ENCODE results near the gene AHI1.
"Not testable (repeated sequence)": the region's sequence is repeated elsewhere in the genome, so short reads cannot be mapped to it uniquely, and the experiment has no call there.

Gene AHI1

DNA sequence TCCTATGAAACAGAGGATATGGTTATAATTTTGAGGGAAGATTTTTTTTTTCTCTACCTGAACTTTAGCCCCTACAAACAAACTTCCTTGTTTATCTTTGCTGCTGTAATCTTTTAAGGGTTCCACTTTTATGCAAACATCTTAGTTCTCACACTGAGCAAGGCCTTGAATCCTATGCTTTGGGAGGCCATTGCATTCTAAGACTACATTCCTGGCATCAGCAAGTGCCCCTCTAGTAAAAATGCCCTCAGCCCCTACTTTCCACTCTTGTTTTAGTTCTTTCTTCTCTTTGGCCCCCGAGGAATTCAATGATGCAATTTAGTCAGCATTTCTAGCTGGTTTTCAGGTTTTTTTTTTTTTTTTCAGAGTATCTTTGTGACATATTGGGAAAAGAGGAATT is 8.1 kb upstream of the AHI1 start:
- no peak for DNase-seq (ENCODE audit: low read depth)

GRCh38 chr6:135505222-135505621 is 7.7 kb upstream of the AHI1 start:
- DNase-seq (ENCODE audit: low read depth) = no peak

- DNase-seq (ENCODE audit: low read depth) = no peak
Measured at GRCh38 chr6:135504734-135505133, 7.2 kb upstream of the AHI1 start.

DNA sequence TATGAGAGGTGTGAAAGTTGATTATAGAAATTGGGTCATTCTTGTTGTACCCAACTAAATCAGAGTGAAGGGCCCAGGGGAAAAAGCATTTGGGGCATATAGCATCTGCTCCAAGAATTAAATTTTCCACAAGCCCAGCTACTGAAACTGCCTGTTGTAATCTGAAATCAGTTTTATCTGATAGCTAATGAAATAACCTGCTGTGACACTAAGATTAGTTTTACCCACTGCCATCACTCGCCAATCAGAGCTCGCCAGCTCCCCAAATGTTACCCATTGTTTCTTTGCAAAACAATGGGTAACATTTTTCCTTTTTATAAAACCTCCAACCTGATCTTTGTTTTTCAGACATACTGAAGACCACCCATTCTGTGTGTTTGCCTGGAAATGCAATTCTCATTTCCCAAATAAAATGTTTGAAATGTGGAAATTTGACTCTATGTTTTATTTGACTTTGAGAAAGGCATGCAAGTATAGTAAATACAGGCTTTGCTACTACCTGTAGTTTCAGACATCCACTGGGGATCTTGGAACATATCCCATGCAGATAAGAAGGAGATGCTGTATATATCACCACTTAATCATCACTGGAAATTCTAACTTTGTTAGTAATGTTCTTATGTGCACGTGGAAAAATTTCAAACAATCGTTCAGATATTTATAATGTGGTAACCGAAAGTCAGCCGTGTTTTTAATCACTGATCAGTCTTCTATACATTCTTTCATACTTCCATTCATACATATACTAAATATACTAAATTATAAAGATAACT is 6.3 kb upstream of the AHI1 start:
- DNase-seq (ENCODE audit: low read depth) = no peak

- DNase-seq (ENCODE audit: low read depth) = no peak
Measured at GRCh38 chr6:135499441-135500340, 2.2 kb upstream of the AHI1 start.

DNA sequence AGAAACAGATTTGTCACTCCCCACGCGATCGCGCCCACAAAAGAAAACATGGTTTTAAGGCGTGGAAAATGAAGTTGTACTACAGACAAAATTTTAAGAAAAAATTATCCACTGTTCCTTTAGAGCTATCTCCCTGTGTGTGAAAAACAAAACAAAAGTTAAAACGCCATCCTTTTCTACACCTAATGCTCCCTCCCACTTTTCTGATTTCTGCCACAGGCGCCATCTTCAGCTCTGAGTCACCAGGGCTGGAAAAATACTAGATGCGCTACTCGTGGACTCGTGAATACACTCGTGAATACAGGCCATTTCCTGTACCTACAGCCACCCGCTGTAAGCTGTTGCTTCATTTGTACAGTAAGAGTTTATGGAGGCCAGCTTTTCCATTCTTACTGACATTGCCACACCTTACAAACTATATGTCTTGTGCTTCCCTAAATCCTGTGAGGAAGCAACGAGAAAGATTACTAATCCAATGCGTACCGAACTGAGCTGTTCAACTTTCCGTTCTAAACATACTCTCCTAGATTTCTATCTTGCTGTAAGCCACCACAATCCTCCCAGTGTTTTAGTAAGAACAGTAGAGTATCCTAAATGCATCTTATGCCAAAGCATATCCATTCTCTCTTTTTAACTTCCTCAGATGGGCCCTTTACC is 773 bp upstream of the AHI1 start:
- peak; percentile 39 for DNase-seq (ENCODE audit: low read depth)

DNA sequence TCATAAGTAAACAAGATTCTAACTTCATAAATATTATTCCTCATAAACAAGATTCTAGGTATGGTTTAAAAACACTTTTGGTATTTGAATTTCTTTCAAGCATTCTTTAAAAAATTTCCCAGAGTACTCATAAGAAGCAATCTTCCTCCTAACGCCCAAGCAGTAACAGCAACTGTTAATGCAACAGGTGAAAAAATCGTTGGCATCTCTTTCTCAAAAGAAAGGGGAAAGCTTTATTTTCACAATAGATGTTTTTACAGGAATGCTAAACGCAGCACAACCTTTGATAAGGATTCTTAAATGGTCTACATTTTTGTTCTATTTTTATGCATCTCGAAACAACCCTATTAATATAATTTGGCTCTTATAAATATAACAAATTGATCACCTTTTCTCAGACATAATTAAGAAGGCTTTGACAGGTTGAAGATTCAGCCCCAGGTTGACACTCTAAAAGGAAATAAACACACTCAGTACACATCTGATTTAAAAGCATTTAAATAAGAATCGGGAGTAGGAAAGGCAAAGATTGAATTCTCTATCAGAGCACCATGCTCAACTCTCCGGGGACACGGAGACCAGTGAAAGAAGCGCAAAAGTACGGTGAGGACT is 634 bp downstream of the AHI1 start:
- DNase-seq (ENCODE audit: low read depth) = no peak

DNA sequence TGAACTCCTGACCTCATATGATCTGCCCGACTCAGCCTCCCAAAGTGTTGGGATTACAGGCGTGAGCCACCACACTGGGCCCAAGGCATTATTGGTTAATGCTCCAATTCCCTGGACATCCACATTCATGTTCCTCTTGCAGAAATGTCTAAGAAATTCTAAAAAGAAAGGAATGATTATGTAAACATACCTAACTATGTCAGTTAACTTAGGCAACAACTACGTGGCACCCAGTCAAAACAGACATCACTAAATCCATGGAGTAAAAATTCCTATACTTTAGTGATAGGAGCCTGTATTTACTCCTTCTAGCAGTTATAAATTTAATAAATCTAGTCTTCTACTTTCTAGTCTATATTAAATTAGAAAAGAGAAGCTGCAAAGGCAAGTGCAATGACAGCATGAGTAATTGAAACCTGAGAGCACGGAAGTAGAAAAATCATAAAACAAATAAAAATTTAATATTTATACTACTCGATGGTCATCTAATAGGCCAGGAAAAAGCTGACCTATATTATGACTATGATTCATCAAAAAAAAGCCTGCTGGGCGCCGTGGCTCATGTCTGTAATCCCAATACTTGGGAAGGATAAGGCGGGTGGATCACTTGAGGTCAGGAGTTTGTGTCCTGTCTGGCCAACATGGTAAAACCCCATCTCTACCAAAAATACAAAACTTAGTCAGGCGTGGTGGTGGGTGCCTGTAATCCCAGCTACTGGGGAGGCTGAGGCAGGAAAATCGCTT is 4.2 kb downstream of the AHI1 start:
- DNase-seq (ENCODE audit: low read depth) = no peak

- DNase-seq (ENCODE audit: low read depth) = no peak
Measured at GRCh38 chr6:135490381-135490780, 7.2 kb downstream of the AHI1 start.

DNA sequence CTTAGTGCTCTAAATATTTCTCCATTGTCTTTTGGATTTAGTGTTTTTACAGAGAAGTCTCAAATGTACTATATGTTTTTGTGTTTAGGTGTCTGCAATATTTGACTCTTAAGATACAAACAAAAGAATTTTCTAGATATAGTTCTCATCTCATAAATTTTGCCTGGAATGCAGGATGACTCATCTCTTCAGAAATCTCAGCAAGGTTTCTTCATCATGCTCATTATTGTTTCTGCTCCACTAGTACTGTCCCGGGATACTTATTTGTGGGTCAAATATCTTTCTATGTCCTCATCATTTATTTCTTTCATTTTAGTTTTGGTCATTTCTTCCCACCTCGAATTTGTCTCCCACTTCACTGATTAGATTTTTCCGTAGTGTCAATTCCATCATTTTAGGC is 9.5 kb downstream of the AHI1 start:
- DNase-seq (ENCODE audit: low read depth) = no peak

- not testable (repeated sequence) for DNase-seq (ENCODE audit: low read depth)
Measured at GRCh38 chr6:135483903-135484302, 13.6 kb downstream of the AHI1 start.

- DNase-seq (ENCODE audit: low read depth) = no peak
Measured at GRCh38 chr6:135481783-135482369, 15.7 kb downstream of the AHI1 start.

GRCh38 chr6:135479601-135480000 is 17.9 kb downstream of the AHI1 start:
- no peak for DNase-seq (ENCODE audit: low read depth)

DNA sequence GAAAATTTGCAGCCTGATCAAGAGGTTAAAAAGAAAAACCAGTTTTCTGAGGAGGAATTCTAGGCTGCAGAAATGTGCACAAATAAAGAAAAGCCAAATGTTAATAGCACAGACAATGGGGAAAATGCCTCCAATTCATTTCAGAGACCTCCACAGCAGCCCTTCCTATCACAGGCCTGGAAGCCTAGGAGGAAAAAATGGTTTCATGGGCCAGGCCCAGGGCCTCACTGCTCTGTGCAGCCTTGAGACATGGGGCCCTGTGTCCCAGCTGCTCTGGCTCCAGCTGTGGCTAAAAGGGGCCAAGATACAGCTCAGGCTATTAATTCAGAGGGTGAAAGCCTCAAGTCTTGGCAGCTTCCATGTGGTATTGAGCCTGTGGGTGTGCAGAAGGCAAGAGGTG is 18.9 kb downstream of the AHI1 start:
- DNase-seq (ENCODE audit: low read depth) = no peak

DNA sequence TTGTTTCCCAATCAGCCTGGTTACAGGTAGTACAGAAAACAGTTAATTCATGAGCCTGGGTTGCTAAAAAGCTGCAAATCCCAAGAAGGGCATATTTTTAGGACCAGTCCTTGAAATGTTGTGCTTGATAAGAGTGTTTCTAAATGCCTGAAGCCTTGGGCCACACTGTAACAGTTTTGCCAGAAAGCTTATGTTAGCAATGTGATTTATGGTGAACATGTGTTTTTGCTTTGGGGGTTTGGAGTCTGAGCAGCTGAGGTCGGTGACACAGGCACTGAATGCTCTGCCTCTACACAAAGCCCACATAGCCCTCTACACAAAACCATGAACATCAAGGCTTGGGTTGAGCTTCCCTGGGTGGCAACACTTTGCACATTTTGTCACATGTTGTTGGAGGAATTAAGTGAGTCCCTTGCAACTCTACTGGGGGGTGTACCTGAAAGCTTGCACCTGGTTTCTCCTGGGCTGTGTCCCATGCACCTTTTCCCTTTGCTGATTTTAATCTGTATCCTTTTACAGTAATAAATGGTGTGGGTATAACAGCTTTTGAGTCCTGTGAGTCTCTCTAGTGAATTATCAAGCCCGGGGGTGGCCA is 22.2 kb downstream of the AHI1 start:
- DNase-seq (ENCODE audit: low read depth) = no peak

GRCh38 chr6:135474362-135474761 is 23.2 kb downstream of the AHI1 start:
- DNase-seq (ENCODE audit: low read depth) = no peak

DNA sequence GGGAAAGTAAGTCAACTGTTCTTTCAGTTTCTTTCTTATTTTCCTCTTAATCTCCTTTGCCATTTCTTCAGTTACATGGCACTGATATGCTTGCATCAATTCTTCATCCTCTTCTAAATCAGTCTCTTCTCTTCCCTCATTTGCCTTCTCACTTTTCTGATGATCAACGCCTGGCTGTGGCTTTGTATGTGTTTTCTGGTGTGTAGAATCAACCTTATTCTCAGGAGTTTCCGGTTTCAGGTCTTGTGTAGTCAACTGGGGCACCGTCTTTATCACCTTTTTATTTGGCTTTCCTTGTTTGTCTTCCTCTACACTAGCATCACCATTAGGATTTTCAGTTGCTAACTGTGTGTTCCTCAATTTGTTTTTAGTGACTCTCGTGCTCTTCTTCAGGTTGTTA is 31.6 kb downstream of the AHI1 start:
- no peak for DNase-seq (ENCODE audit: low read depth)

DNA sequence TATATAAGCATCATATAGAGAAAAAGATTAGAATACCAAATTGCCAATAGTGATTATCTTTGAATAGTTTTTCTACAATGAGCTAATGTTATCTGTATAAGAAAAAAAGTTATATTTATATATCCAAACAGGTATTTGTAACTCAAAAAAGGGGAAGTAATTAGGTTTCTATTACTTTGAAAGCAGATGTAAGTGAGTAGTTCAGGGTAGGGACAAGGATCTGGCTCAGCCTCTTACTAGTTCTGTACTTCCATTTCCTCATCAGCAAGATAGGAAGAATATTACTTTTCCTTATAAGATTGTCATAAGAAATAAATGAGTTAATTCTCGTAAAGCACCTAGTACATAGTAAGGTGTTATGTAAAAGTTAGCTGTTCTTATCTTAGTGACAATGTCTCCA is 32.2 kb downstream of the AHI1 start:
- no peak for DNase-seq (ENCODE audit: low read depth)

DNA sequence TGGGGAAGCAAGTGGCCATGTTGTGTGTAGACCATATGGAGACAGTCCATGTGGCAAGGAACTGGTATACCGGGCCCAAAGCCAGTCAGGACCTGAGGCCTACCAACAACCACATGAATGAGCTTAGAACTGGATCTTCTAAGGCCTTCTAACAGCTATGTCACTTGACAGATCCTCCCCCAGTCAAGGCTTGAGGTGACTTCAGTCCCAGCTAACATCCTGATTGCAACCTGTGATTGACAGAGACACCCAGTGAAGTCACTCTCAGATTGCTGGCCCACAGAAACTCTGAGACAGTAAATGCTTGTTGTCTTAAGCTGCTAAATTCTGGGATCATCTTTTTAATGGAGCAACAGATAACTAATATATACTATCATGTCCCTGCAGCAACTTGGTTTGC is 32.9 kb downstream of the AHI1 start:
- no peak for DNase-seq (ENCODE audit: low read depth)

GRCh38 chr6:135461208-135461607 is 36.3 kb downstream of the AHI1 start:
- DNase-seq (ENCODE audit: low read depth) = no peak

DNA sequence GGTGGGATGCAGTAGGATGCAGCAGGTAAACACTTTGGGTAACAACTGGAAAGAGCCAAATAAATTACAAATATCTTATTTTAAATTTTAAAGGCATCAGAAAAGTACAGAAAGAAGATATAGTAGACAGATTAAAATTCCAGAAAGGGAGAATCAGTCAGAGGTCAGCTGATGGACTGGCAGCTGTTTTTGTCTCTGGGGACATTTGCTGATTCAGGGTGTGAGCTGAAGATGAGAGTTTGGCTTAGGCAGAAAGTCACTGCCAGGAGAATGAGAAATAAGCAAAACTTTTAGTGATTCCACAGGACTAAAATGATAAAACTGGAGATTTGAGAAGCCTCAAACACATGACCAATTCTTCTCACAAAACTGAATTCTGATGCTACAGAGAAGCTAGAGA is 39.5 kb downstream of the AHI1 start:
- DNase-seq (ENCODE audit: low read depth) = no peak

All from activated T-helper 1 cell treated with Interleukin-2 at 50 U/mL for 16 hours (primary cell).